Dermis microvascular lymphatic vessel endothelial cell (primary cell): ENCODE results near the gene ANAPC7. TPM values are rescaled to one million over a fixed set of nuclear protein-coding genes. Genes with fewer than 3 reads are reported as not detected.
A peak's percentile ranks its signal among the peaks of the same experiment; 100 is the strongest.
"Not testable (repeated sequence)": the region's sequence is repeated elsewhere in the genome, so short reads cannot be mapped to it uniquely, and the experiment has no call there.

Source experiments
- DNase-seq, 2 donors: peaks; one replicate each; pipeline versions ENCODE4 v3.0.0 to v3.0.0-alpha.2; 2010; ENCODE audit warnings: low read depth in 2 of 2
- total RNA-seq: library from RNA; depleted of rRNA; stranded (reverse); fragments of >200 nt; gene quantifications from 2 replicates; pipeline ENCODE4 v1.2.1, GENCODE V29; 2014

The ANAPC7 gene
- total RNA-seq, 1 donor from 2014 or later, result 36.5 TPM

DNA sequence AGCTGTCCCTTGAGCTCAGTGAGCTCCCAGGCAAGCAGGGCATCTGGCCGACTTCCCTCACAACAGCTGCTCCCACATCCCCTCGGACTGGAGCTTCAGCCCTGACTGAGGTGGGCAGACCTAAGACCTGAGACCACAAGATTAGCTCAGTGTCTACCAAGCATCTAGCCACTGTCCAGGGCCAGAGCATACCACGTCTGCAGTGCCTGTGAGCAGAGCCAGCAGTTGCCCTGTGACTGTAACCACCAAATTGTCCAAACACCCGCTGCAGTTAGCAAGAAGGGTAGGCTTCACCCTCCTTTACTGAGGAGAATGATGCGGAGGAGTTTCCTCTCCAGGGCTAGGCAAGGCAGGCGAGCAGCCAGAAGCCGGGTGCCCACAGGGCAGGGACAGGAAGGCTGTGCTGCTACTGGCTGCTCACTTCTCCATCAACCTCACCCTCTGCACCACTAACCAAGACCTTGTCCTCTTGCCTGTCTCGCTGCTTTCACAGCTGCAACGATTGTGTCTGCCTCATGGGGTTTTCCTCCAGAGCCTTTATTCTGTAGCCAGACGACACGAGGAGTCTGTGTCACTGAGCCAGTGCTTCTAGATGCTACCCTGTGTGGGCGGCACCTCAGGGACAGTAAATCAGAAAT is 53.9 kb downstream of the ANAPC7 start:
- DNase-seq, result no peak

DNA sequence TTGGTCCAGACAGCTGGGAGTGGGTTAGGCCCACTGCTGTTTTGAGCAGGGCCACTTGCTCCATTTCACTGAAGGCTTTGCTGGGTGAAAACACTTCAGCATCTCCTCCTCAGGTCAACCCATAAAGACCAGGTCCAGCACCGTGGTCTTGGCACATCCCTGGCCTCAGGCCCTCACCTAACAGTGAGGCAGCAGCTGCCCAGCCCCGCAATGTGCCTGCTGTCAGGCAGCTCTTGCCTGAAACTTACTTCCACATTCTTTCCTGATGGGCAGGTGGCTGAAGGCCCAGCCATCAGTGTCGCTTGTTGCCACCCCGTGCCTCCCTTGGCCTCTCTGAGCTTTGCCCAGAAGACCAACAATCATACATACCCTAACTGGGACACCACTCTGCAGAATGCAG is 54.4 kb downstream of the ANAPC7 start:
- no peak for DNase-seq

DNA sequence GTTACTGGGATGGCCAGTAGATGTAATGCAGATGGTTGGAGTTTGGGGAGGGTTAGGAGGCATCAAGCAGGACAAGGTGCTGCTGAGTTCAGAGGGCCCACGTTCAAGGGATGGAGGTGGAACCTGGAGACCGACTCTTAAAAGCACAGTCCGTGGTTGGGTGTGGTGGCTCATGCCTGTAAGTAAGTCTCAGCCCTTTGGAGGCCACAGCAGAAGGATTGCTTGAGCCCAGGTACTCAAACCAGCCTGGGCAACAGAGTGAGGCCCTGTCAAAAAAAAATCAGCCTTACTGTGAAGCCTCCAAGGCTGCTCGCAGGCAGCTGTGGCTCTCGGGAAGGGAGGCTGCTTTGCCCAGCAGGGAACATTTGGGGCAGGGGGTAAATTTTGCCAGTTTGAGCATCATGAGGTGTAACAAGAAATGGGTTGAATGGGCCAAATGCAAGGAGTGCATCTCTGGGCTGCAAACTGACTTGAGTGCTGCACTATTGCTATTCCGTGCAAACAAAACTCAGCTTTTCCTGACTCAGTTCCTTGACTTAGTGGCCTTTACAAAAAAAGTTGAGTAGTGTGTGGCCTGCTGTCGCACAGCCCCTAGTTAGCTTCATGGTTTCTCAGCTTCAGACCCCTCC is 55.0 kb downstream of the ANAPC7 start:
- DNase-seq, result no peak

DNA sequence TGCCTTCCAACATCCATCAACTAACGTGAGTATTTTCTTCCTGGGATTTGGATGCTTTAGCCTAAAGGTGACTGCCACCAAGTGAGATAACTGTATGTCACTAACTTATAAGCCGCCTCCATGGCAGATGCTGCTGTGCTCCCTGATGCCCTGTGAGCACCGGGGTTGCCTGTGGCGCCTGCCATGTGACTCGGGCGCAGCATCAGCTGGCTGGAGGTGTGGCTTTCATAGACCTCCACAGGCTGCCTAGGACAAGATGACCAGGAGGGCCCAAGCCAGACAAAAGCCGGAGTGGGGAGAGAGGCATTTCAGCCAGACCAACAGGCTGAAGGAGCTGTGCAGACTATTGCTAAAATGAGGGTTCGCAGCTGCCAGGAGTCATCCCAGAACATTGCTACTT is 55.7 kb downstream of the ANAPC7 start:
- no peak for DNase-seq

DNA sequence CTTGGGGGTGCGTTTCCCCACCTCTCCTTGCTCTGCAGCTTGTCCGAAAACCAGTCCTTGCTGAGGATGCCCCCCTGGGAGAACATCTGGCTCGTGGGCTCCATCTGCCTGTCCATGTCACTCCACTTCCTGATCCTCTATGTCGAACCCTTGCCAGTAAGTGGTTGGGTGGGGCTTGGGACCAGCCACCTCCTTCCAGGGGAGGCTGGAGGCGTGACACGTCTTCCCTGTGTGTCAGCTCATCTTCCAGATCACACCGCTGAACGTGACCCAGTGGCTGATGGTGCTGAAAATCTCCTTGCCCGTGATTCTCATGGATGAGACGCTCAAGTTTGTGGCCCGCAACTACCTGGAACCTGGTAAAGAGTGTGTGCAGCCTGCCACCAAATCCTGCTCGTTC is 57.5 kb downstream of the ANAPC7 start:
- DNase-seq, result no peak

DNA sequence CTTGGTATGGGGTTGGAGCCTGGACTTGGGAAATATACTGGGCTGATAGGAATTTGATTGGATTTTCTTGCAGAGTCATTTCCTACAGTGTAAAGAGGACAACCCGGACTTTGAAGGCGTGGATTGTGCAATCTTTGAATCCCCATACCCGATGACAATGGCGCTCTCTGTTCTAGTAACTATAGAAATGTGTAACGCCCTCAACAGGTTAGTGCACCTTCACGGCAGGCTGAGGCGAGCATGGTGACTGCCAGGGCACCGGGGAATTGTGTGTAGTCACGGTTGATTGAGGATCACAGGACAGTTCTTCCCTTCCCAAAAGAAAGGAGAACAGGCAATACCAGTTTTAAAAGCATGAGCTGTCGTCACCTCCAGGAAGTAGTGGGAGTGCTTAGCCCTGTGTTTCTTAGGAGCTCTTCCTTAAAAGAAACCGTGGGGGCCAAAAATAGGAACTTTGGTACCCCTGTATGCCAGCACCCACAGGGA is 58.3 kb downstream of the ANAPC7 start:
- no peak for DNase-seq

DNA sequence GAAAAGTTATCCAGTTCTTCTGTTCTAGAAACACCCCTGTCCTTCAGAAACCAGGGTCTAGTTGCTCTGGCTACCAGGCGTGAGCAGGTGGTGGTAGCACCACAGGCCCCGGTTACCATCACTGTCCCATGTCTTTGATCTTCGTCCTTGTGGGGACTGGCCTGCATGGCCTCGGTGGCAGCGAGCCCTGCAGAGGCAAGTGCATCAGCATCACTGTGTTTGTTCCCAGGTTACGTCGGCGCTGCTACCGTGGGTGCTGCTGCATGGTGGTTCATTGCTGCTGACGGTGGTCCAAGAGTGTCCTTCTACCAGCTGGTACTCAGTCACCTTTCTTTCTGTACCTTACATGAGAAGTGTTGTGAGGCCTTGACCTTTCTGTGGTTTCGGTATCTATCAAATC is 58.9 kb downstream of the ANAPC7 start:
- no peak for DNase-seq

DNA sequence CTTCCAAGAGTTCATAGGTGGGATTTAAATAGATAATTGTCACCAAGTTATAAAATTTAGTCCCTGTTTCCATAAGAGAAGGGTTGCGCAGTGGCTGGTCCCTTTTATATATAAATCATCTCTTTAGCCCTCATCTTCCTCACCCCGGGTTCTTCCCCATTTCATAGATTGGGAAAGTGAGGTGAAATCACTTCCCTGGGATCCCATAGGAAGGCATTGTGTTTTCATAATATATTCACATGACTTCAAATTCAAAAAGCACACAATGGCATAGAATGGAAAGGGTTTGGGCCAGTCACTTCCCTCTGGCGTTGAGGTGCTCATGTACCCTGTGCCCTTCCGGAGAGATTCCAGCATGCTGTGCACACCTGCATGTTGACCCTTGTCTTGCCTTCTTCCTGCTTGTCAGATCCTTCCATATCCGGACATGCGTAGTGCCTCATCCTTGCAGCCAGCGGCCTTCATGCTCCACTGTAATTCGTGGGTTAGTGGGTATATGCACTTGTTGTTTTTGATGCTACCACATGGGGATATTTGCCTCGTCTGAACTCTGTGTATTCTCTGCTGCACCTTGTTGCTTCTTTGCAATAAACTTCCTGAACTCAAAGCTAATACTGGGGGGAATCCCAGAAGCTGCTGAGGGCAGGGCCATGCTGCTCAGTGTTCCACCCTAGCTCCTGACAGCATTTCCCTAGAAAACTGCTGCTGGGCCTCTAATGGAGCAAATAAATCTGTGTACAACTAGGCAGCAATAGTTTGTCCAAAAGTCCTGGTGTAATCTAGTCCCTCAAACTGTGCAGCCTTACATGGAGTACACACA is 59.6 kb downstream of the ANAPC7 start:
- DNase-seq, result peak; percentile 71 to 91

DNA sequence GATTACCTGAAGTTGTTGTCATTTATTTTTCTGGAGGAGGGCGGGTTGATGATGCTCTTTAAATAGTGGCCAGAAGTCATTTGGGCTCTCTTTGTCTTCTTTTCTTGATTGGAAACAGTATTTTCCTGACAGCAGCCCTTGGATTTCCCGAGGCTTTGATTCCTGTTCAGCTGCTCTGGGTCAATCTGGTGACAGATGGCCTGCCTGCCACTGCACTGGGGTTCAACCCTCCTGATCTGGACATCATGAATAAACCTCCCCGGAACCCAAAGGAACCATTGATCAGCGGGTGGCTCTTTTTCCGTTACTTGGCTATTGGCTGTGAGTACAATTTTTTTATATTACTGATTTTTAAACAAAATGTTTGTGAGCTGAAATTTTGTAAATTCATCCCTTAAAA is 60.4 kb downstream of the ANAPC7 start:
- no peak for DNase-seq

DNA sequence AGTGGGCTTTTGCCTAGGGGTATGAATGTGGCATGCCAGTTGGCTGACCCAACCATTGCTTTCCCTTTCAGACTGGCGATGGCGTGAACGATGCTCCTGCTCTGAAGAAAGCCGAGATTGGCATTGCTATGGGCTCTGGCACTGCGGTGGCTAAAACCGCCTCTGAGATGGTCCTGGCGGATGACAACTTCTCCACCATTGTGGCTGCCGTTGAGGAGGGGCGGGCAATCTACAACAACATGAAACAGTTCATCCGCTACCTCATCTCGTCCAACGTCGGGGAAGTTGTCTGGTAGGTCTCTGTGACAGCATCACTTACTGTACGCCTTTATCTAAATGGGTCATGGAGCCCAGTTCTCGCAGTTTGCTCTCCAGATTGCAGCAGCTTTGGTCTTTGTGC is 61.4 kb downstream of the ANAPC7 start:
- no peak for DNase-seq

DNA sequence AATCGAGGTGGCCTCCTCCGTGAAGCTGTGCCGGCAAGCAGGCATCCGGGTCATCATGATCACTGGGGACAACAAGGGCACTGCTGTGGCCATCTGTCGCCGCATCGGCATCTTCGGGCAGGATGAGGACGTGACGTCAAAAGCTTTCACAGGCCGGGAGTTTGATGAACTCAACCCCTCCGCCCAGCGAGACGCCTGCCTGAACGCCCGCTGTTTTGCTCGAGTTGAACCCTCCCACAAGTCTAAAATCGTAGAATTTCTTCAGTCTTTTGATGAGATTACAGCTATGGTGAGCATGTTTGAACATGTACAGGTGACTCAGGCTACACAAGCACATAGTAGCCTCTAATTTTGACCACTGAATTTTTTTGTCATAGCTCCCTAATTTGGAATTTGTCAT is 62.8 kb downstream of the ANAPC7 start:
- DNase-seq, result peak in 1 of 2 donors; percentile 23

DNA sequence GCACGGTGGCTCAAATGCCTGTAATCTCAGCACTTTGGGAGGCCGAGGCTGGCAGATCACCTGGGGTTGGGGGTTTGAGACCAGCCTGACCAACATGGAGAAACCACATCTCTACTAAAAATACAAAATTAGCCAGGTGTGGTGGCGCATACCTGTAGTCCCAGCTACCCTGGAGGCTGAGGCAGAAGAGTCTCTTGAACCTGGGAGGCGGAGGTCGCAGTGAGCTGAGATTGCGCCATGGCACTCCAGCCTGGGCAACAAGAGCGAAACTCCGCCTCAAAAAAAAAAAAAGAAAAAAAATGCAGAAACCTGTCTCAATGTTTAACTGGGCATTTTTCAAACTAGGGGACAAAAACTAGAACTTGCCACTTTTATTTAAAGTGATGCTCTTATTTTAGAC is 63.2 kb downstream of the ANAPC7 start:
- DNase-seq, result not testable (repeated sequence)

DNA sequence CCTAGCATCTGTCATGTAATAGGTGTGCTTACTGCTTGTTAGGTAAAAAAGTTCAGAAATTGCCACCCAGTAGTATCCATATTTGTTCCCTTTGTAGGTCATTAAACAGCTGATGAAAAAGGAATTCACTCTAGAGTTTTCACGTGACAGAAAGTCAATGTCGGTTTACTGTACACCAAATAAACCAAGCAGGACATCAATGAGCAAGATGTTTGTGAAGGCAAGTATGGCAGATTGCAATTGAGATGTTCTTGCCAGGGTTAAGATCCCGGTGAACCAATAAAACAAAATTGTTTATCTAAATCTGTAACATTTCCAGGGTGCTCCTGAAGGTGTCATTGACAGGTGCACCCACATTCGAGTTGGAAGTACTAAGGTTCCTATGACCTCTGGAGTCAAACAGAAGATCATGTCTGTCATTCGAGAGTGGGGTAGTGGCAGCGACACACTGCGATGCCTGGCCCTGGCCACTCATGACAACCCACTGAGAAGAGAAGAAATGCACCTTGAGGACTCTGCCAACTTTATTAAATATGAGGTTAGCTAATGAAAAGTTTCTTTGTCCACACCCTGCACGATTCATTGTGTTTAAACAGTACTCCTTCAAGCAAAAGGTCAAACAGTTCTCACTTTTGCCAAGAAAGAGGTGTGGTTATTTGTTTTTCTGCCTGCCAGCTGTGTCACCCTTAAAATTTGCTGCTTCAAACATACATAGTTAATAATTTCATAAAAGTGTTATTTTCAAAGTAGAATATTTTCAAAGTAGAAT is 64.1 kb downstream of the ANAPC7 start:
- DNase-seq, result no peak

DNA sequence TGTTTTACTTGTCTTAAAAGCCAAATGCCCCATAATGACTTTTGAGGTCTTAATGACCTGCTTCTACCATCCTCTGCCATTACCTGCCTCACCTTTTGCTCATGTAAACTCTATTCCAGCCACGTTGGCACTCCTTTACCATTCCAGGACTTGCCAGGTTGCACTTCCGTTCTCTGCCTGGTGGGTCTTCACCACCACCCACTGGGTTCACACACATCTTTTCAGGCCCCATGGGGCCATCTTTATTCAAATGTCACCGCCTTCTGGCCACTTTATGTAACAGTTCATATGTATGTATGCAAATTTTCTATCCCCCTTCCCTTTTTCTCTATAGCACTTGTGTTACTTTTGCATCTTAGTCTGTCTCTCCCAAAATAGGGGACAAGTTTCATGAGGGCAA is 64.8 kb downstream of the ANAPC7 start:
- DNase-seq, result peak in 1 of 2 donors; percentile 42

DNA sequence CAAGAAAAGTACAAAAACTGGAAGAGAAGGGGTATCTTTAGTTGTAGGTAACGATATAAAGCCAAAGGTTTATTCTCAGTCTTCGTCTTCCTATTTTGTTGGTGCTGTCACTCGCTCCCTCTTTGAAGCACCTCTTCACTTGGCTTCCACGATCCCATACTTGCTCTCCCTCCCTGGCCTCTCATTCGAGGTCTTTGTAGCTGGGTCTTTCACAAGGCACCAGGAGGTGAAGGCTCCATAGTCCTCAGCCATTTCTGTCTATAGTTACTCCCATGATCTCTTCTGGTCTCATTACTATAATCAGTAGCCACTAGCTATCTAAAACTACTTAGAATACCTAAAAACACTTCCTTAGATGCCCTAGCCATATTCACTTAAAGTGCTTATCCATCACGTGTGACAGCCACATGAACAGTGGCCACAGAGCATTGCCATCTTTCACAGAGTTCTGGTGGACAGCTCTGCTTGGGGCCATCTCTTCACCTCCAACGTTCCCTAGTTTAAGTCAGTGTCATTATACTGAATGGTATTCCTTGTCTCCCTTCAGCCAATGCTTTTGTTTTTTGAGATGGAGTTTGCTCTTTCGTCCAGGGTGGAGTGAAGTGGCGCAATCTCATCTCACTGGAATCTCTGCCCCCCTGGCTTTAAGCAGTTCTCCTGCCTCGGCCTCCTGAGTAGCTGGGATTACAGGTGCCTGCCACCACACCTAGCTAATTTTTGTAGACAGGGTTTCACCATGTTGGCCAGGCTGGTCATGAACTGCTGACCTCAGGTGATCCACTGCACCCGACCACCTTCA is 65.4 kb downstream of the ANAPC7 start:
- DNase-seq, result no peak

DNA sequence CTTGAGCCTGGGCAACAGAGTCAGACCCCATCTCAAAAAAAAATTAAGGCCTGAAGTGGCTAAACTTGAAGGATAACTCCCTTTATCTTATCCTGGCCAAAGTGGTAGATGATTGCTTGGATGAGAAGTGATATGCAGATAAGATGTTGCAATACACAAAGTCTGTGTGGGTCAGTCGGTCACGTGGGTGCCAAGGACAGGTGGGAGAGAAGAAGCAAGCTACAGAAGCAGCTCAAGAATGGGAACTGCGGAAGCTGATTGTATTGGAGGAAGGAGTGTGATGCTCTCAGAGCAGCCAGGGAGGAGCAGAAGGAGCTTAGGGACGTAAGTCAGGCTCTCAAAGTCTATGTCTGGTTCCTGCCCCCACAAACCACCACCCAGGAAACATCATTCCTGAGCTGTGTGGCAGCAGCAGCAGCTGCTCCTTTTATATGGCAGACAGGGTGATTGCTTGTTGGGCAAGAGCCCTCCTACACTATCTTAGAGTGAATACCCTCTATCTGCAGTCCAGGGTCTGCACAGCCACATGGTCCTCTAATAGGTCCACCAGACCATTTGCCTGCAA is 67.9 kb downstream of the ANAPC7 start:
- no peak for DNase-seq

DNA sequence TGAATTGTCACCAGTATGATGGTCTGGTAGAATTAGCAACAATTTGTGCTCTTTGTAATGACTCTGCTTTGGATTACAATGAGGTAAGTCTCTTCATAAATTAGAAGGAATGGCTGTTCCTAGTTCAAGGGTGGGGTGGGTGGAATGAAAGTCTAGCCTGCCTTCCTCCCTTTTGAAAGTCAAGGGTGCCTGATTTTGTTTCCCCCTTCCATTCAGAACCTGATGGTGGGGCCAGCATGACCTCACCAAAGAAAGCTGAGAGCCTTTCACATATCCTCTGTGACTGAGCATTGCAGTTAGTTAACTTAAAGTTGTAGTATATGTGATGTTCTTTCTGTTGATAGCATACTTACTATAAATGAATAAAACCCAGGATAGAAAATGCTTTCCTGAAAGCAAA is 70.3 kb downstream of the ANAPC7 start:
- no peak for DNase-seq

DNA sequence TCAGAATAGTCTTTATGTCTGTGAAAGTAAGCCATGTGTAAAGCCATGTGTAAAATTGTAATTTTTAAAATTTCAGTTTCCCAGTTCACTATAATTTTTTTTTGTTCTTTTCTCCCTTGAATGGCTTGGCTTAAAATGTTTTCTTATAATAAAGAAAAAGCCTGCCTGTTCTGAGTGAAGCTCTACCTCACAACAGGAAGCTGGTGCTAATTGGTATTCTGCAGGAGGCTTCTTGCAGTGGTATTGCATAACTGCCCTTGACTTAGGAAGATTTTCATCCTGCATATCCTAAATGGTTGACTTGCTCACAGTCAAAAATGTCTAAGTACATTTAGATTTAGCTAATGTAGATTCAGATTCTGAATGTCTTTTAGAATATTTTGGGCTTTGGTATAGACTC is 73.0 kb downstream of the ANAPC7 start:
- DNase-seq, result no peak

DNA sequence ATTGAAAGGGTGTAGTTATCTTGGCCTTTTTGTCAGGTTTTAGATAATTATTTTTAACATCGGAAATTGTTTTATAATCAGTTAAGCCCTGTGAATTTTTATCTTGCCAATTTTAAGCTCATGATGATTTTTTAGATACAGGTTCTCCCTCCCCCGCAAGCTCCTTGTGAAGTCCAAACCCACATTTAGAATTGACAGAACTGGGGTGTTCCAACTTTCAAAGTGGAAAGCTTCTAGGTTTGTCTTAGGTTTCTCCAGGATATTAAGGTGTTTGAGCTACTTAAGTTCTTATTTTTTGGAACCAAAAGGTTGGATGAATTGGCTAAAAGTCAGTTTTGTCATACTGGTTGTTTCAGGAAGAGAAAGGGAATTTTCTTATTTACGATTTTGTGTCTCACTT is 73.4 kb downstream of the ANAPC7 start:
- no peak for DNase-seq

DNA sequence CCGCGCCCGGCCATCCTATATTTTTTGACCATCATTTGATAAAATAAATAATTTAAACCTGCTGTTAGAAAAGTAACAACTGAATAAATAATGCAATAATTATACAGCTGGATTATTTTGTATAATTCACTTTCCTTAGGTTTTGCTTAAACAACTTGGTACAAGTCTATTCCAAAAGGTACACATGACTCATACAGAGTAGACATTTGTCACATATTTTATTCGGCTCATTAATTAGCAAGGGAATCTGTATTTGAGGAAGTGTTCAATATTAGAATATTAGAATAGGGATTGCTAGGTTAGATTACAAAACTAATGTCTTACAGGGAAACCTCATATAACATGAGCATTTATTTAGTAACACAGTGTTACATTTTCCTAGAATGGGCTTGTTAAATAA is 73.8 kb downstream of the ANAPC7 start:
- no peak for DNase-seq
